ENCODE measurements around the gene PFDN6. TPM values are rescaled to one million over a fixed set of nuclear protein-coding genes. Genes with fewer than 3 reads are reported as not detected.
A peak's percentile ranks its signal among the peaks of the same experiment; 100 is the strongest.
"Not testable (repeated sequence)": the region's sequence is repeated elsewhere in the genome, so short reads cannot be mapped to it uniquely, and the experiment has no call there.

Gene PFDN6
- 7.5 TPM for total RNA-seq

- peak; percentile 68 to 94 (median 90) for DNase-seq (ENCODE audit: low read depth in 2 of 3, low spot score in 2 of 3)
Observed at GRCh38 chr6:33288921-33289783, at the start of gene PFDN6, which contains the start of gene WDR46. Gene PFDN6 (plus strand): TSS chr6:33289601. CDS start chr6:33289857, 256 bp downstream. Gene WDR46 (minus strand): TSS chr6:33289239. CDS start chr6:33289170, 69 bp downstream.

GRCh38 chr6:33241968-33242367 is 47.4 kb upstream of the PFDN6 start:
- DNase-seq (ENCODE audit: low read depth in 2 of 3, low spot score in 2 of 3): no peak

DNA sequence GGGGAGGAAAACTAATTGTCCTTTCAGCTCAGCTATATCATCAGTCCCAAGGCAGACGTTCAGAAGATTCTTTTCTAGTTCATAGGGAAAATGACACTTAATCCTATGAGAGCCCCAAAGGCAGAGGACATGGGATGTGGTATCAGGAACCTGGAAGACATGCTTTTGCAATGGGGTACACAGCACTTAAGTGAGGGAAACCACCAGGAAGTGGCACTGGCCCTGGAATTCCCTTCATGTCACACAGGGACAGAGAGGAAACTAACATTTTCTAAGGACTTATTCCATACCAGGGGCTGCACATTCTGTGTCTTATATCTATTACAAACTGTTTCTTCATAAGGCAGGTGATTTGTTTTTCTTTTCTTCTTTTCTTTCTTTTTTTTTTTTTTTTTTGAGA is 45.9 kb upstream of the PFDN6 start:
- no peak for DNase-seq (ENCODE audit: low read depth in 2 of 3, low spot score in 2 of 3)

GRCh38 chr6:33247977-33248642 is 41.3 kb upstream of the PFDN6 start:
- DNase-seq (ENCODE audit: low read depth in 2 of 3, low spot score in 2 of 3): peak; percentile 79 to 91 (median 83)

- DNase-seq (ENCODE audit: low read depth in 2 of 3, low spot score in 2 of 3): peak in 1 of 3 donors; percentile 48
Observed at GRCh38 chr6:33248643-33248931, 40.8 kb upstream of the PFDN6 start.

- DNase-seq (ENCODE audit: low read depth in 2 of 3, low spot score in 2 of 3): peak; percentile 88 to 100 (median 99)
Observed at GRCh38 chr6:33248932-33249731, 40.3 kb upstream of the PFDN6 start.

- no peak for DNase-seq (ENCODE audit: low read depth in 2 of 3, low spot score in 2 of 3)
Observed at GRCh38 chr6:33249732-33250630, 39.4 kb upstream of the PFDN6 start.

GRCh38 chr6:33250731-33251130 is 38.7 kb upstream of the PFDN6 start:
- DNase-seq (ENCODE audit: low read depth in 2 of 3, low spot score in 2 of 3): no peak

- DNase-seq (ENCODE audit: low read depth in 2 of 3, low spot score in 2 of 3): no peak
Observed at GRCh38 chr6:33251395-33252012, 37.9 kb upstream of the PFDN6 start.

- no peak for DNase-seq (ENCODE audit: low read depth in 2 of 3, low spot score in 2 of 3)
Observed at GRCh38 chr6:33252759-33253158, 36.6 kb upstream of the PFDN6 start.

GRCh38 chr6:33254591-33254990 is 34.8 kb upstream of the PFDN6 start:
- DNase-seq (ENCODE audit: low read depth in 2 of 3, low spot score in 2 of 3): no peak

GRCh38 chr6:33259032-33259431 is 30.4 kb upstream of the PFDN6 start:
- DNase-seq (ENCODE audit: low read depth in 2 of 3, low spot score in 2 of 3): no peak

- not testable (repeated sequence) for DNase-seq (ENCODE audit: low read depth in 2 of 3, low spot score in 2 of 3)
Observed at GRCh38 chr6:33262490-33262889, 26.9 kb upstream of the PFDN6 start.

GRCh38 chr6:33264015-33264414 is 25.4 kb upstream of the PFDN6 start:
- DNase-seq (ENCODE audit: low read depth in 2 of 3, low spot score in 2 of 3): no peak

GRCh38 chr6:33271117-33271467 is 18.3 kb upstream of the PFDN6 start:
- DNase-seq (ENCODE audit: low read depth in 2 of 3, low spot score in 2 of 3): no peak

DNA sequence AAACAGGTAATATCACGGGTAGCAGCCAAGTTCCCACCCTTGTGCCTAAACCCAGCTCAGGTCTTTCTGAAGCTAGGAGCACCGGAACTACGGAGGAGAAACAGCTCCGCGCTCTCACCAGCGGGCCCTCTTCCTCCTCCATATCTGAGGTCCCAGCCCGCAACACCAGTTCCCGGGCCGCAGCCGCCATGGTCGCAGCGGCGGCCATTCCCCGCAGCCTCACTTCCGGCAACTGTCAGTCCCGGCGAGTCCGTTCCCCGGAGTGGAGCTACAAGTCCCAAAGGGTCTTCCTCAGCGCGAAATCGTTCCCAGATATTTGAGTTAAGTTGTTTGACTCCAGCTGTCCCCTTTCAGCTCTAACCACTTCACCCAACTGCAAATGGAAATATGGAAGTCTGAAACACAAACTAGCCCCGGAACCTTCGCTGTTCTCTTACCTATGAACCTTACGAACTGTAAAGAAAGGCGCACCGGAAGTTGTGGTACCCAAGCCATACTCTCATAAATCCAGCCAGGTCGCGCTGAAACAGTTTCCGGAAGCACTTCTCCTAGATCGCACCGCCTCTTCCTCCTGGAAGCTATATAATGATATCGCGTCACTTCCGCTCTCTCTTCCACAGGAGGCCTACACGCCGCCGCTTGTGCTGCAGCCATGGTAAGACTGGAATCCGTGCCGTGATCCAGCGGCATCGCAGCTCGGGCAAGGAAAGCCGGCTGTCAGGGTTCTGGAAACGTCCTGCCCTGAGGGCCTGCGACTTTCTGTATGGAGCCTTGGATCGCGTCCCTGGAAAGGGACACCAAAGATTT is 17.7 kb upstream of the PFDN6 start, which contains the start of the genes RPS18 and VPS52:
TSS of gene RPS18 (plus strand) at position 608 of the 807 bp plus-strand sequence. CDS start at position 653, 45 bp downstream.
TSS of gene VPS52 (minus strand) at position 409 of the 807 bp plus-strand sequence. CDS start at position 208, 201 bp downstream.
- DNase-seq (ENCODE audit: low read depth in 2 of 3, low spot score in 2 of 3): peak; percentile 93 to 99 (median 98)

DNA sequence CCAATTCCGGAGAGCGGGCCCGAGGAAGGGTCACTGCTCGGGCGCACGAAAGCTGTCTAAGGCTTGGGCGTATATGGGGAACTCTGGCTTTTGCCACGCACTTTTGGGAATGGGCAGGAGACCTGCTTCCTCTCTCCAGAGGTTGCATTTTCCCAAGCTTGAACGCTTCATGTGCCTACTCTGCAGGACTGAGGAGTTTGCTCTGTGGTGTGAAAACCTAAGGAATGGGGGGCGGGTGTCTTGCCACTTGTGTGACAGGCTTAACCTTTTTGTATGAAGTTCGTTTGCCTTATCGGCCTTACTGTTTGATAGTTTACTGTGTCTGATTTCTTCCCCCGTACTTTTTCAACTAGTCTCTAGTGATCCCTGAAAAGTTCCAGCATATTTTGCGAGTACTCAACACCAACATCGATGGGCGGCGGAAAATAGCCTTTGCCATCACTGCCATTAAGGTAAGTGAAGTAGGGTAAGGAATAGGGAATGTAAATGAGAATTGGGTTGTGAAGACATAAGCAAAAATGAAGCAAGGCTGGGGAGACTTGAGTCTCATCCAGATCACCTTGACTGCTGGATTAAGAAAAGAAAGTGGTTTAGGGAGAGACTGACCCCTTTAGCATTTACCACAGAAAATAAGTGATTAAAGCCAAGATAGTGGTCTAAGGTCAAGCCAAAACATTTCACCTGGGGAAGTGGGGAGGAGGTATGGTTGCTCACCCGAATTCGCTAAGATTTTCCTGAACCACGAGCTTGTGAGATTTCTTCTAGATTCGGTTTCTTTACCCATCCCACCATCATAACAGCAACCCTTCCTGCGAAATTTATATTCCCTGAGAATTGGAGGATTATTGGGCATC is 16.9 kb upstream of the PFDN6 start:
- no peak for DNase-seq (ENCODE audit: low read depth in 2 of 3, low spot score in 2 of 3)
